VCaP (cell line): ENCODE results near the gene SUCNR1.
"Not testable (repeated sequence)": the region's sequence is repeated elsewhere in the genome, so short reads cannot be mapped to it uniquely, and the experiment has no call there.

ENCODE experiments used
- H3K27ac ChIP-seq: fragments of 450-650 bp; 2 replicates; pipeline ENCODE4 v1.5.1; 2017
- TF ChIP-seq, protein P1 (sequence below): fragments of 450-650 bp; conservative IDR thresholded peaks from 2 replicates; pipeline ENCODE4 v1.5.1; 2017; ENCODE audit warnings: mild to moderate bottlenecking, moderate library complexity

SUCNR1 gene

DNA sequence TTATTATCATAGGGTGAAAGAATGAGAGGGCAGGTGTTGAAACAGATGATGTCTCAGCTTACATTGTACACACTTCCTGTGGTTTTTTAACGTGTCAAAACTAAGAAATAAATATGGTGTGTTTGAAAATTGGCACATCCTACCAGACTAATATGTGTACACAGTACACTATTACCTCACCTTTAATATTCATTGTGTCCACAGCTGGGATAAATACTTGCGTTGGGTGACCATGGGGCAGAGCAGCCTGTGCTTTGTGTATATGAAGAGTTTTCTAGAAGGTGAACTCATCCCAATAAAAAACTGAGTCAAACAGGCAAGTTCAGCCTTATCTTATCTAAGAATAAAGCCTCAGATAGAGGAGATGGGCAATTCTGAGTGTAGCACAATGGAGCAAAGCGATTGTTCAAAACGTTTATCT, 17.3 kb downstream of the SUCNR1 start:
- H3K27ac ChIP-seq: no peak overlapping the region; the same call in 1 of the 2 replicates
- TF ChIP-seq, protein P1, sequence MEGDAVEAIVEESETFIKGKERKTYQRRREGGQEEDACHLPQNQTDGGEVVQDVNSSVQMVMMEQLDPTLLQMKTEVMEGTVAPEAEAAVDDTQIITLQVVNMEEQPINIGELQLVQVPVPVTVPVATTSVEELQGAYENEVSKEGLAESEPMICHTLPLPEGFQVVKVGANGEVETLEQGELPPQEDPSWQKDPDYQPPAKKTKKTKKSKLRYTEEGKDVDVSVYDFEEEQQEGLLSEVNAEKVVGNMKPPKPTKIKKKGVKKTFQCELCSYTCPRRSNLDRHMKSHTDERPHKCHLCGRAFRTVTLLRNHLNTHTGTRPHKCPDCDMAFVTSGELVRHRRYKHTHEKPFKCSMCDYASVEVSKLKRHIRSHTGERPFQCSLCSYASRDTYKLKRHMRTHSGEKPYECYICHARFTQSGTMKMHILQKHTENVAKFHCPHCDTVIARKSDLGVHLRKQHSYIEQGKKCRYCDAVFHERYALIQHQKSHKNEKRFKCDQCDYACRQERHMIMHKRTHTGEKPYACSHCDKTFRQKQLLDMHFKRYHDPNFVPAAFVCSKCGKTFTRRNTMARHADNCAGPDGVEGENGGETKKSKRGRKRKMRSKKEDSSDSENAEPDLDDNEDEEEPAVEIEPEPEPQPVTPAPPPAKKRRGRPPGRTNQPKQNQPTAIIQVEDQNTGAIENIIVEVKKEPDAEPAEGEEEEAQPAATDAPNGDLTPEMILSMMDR: no peak

DNA sequence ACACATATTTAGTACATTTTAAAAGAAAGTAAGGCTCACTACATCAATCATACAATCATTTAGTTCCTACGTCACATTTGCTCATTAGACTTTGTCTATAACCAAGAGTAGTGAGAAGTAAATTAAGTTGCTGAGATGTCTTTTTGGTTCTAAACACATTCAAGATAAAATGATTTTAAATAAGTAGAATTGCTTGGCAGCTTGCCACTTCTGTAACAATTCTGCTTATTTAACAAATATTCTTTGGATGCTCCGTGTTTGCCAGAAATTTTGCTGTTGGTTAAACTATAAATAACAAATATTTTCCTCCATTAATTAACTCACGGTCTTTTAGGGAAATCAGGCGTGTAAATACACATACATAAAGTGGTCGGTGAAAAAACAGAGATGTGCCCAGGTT, 18.3 kb downstream of the SUCNR1 start:
- no peak overlapping the region for H3K27ac ChIP-seq
- TF ChIP-seq, protein P1: no peak

DNA sequence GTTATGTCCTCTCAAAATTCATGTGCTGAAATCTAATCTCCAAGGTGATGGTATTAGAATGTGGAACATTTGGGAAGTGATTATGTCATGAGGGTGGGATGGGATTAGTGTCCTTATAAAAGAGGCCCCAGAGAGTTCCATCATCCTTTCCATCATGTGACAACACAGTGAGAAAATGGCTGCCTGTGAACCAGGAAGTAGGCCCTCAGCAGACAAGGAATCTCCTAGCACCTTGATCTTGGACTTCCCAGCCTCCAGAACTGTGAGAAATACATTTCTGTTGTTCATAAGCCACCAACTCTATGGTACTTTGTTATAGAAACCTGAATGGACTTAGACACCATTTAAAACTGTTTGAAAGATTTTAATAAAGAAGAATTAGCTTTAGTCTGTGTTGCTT, 20.8 kb downstream of the SUCNR1 start:
- H3K27ac ChIP-seq: no peak overlapping the region
- TF ChIP-seq, protein P1: no peak

DNA sequence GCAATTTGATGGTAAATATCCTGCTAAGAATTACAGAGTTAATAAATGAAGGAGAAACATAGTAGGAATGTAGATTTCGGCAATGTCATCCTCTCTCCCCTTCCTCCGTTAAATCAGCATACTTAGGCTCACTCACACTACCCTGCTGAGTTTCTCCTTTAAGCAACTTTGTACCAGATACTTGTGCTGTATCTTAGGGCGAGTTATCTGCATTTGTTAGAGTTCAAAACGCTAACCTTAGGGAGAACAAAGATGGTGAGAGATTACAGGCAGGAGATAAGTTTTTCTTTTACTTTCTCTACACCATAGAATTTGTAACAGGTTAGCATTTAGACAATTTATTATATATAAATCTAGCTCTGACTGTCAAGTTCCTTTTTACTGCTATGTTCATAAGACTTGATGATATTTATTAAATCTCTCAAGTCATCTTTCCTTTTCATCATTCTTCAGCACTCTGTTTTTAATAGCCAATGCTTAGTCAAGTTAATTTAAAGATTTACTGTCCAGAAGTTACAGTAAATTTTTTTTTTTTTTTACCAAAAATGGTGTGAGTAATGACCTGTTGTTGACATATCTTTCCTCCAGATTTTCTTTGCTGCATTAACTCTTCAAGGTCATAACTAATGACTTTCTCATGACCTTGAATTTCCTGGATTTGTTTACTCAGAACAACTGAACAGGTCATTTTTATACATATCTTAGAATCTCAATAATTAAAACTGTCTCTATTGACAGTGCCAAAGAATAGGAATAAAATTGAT, 22.2 kb downstream of the SUCNR1 start:
- H3K27ac ChIP-seq: no peak overlapping the region
- TF ChIP-seq, protein P1: no peak

DNA sequence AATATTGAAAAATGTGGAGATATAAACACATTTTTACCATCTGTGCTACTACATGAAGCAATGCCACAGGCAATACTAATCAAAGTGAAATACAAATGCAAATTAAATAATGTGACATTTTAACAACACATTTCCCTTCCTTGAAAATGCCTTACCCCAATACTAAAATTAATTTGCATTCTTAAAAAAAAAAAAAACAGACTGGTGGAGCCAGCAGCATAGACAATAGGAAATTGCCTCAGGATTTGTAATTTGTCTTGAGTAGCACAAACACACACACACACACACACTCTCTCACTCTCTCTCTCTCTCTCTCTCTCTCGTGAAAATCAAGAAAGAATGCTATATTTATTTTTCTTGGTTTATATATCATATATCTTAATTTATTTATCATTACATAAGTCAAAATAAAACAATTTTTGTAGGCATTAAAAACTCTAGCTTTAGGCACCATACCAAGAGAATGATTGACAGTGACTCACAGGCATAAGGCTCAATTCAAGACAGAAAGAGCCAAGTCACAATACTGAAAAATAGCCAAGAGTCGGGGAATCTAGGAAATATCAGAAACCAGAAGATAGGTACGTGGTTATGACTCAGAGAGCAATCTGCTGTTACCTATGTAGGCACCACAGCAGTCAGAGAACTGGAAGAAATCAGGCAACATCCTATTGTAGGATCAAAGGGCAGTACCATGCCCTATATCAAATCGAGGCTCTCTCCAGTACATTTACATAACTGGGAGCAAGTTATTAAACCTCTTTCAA, 23.0 kb downstream of the SUCNR1 start:
- TF ChIP-seq, protein P1: no peak
- H3K27ac ChIP-seq: no peak overlapping the region

DNA sequence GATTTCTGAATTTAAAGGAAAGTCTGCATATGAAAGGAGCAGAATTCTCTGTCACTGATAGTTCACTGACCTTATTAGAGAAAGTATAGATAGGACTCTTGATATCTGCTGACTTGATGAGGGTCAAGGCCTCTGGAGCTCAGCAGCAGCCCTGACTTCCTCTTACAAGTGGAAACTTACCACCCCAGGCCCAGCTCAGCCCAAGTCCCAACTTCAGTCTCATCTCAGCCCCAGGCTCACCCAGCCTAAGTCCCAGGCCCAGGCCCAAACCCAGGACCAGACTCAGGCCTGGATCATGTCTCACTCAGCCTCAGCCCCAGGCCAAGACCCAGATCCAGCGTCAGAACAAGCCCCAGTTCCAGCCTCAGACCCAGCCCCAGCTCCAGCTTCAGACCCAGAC, 24.7 kb downstream of the SUCNR1 start:
- H3K27ac ChIP-seq: not testable (repeated sequence)

DNA sequence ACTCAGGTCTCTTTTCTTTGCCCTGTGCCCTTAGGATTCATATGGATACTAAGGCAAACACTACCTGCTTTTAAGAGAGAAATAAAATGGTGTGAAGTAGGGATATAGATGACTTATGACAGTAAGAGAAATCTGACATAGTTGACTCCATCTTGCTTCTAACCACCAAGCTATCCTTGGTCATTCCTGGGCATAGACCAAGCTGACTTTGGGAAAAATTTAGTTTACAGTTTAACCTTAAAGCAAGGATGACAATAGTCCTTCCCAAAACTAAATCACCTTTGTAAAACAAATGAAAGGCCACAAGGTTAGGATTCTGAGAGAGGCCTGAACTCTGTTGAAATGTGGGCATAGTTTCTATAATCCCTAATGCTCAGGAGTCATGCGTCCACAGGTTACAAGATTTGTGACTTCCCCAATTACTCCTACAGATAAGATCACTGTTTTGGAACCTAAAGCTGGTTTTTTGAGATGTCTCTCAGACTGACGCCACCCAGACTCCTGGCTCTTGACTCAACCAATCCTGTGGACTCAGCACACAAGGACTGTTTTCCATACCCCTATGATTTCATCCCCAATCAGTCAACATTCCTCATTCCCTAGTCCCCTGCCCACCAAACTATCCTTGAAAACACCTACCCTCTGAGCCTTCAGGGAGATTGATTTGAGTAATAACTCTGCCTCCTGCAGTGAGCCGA, 25.3 kb downstream of the SUCNR1 start:
- not testable (repeated sequence) for H3K27ac ChIP-seq

DNA sequence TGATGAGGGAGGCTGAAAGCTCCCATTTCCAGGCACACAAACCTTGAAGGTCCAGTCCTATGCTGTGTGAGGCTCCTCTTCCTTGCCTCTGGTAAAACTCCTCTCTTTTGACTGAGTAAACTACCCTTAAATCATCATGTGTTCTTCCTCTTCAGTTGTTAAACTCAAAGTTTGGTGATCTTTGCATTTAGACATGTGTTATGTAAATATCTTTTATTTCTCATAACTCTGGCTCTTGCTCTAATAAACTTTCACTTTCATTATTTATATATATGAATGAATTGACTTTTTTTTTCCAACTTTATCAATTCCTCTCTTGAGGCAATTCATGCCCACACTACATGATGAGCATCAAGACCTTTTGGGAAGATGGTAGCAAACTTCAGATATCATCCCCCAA, 26.6 kb downstream of the SUCNR1 start:
- H3K27ac ChIP-seq: no peak overlapping the region
- TF ChIP-seq, protein P1: no peak
